ENCODE data around the gene STARD10. TPM values are rescaled to one million over a fixed set of nuclear protein-coding genes. Genes with fewer than 3 reads are reported as not detected.
A peak's percentile ranks its signal among the peaks of the same experiment; 100 is the strongest.

Gene STARD10
- total and polyA plus RNA-seq, 9 of the 15 experiments (the other 6 are each of a cell fraction or from before 2014, with no cell fraction given): 0.15 to 52.9 (median 32.3) TPM

- peak in 1 of 2 experiments; percentile 63; a peak in 2 of 4 replicates for TF ChIP-seq MNT (conservative IDR thresholded peaks at IDR 0.05)
- peak; percentile 59; the same call in 1 of the 2 replicates for TF ChIP-seq CTBP1 (IDR thresholded peaks at IDR 0.05; ENCODE audit: borderline replicate concordance)
- TF ChIP-seq ZNF830 (CRISPR knock-in tag; IDR thresholded peaks at IDR 0.05): no peak
- no peak for TF ChIP-seq PRPF4 (IDR thresholded peaks at IDR 0.05; ENCODE audit: insufficient read depth, low read depth, low read length, poor library complexity, severe bottlenecking)
- TF ChIP-seq STAT5B (CRISPR knock-in tag; IDR thresholded peaks at IDR 0.05): no peak
- peak; percentile 3 for TF ChIP-seq MEIS2 (IDR thresholded peaks at IDR 0.05; ENCODE audit: partially characterized antibody)
- TF ChIP-seq ZC3H8 (IDR thresholded peaks at IDR 0.05): no peak
- peak in 1 of 3 experiments; percentile 43 for TF ChIP-seq YY1 (IDR thresholded peaks at IDR 0.05; ENCODE audit: borderline replicate concordance in 1 of 3, control insufficient read depth in 1 of 3, extremely low read depth in 1 of 3, insufficient read depth in 3 of 3, insufficient read length in 1 of 3, insufficient replicate concordance in 2 of 3, low read depth in 1 of 3, low read length in 2 of 3)
- TF ChIP-seq RCOR1 (IDR thresholded peaks at IDR 0.05; ENCODE audit: borderline replicate concordance in 1 of 2, low read depth in 2 of 2, low read length in 2 of 2): peak in 1 of 2 experiments; percentile 26; a peak in 1 of 4 replicates
- TF ChIP-seq ZFX (CRISPR knock-in tag; IDR thresholded peaks at IDR 0.05): peak; percentile 40; the same call in 1 of the 2 replicates
- TF ChIP-seq TCF7L2 (IDR thresholded peaks at IDR 0.05; ENCODE audit: low read depth, low read length): no peak
- TF ChIP-seq ZNF512 (tag; IDR thresholded peaks at IDR 0.05): no peak
- no peak for TF ChIP-seq TGIF2 (CRISPR knock-in tag; IDR thresholded peaks at IDR 0.05)
- TF ChIP-seq ZNF445 (CRISPR knock-in tag; IDR thresholded peaks at IDR 0.05; ENCODE audit: low read depth): no peak
- no peak for TF ChIP-seq TRIM24 (IDR thresholded peaks at IDR 0.05)
- TF ChIP-seq SP2 (IDR thresholded peaks at IDR 0.05; ENCODE audit: extremely low read depth, low read depth, low read length, poor library complexity, severe bottlenecking): peak; percentile 10
- no peak for TF ChIP-seq CHD2 (IDR thresholded peaks at IDR 0.05; ENCODE audit: low read depth, low read length)
- TF ChIP-seq HNRNPUL1 (IDR thresholded peaks at IDR 0.05; ENCODE audit: low read length): no peak
- TF ChIP-seq CBFA2T2 (conservative IDR thresholded peaks at IDR 0.05): peak; percentile 52
- no peak for TF ChIP-seq NCOA6 (IDR thresholded peaks at IDR 0.05)
- TF ChIP-seq TBP (optimal IDR thresholded peaks at IDR 0.05; ENCODE audit: low read depth, low read length): peak; percentile 11
- no peak for TF ChIP-seq HDAC6 (IDR thresholded peaks at IDR 0.05; ENCODE audit: low read depth, low read length)
- peak; percentile 5; the same call in 1 of the 2 replicates for TF ChIP-seq PHF8 (IDR thresholded peaks at IDR 0.05; ENCODE audit: borderline replicate concordance, low read length)
- peak; percentile 76 for TF ChIP-seq SPI1 (IDR thresholded peaks at IDR 0.05; ENCODE audit: borderline replicate concordance, low read depth, low read length)
- TF ChIP-seq NCOA4 (IDR thresholded peaks at IDR 0.05; ENCODE audit: partially characterized antibody): no peak
- no peak for TF ChIP-seq NCOA1 (IDR thresholded peaks at IDR 0.05; ENCODE audit: low read depth)
- no peak for TF ChIP-seq COPS2 (conservative IDR thresholded peaks at IDR 0.05)
These were observed 16.7 kb downstream of the STARD10 start (continued) for GRCh38 chr11:72776844-72777754.

Measured in K562 (cell line).